HepG2 (cell line): ENCODE results near the gene LZTR1. TPM values are rescaled to one million over a fixed set of nuclear protein-coding genes. Genes with fewer than 3 reads are reported as not detected.

ENCODE experiments used
- BHLHE40 ChIP-seq: IDR thresholded peaks from 2 replicates; pipeline ENCODE4 v1.6.1; 2011; ENCODE audit warnings: low read length, improper control_type of control experiment
- CBX1 ChIP-seq: IDR thresholded peaks from one replicate; pipeline ENCODE4 v1.6.1; 2016; ENCODE audit warnings: antibody characterized with exemption, low read depth
- GABPB1 ChIP-seq: IDR thresholded peaks from 2 replicates; pipeline ENCODE4 v1.6.1; 2016; ENCODE audit warnings: mild to moderate bottlenecking, missing genetic modification reagents, moderate library complexity, missing compliant biosample characterization
- MAFG ChIP-seq: sonication (generic); formaldehyde crosslinking; IDR thresholded peaks from 2 replicates; pipeline ENCODE4 v1.5.1; 2020; ENCODE audit warnings: mild to moderate bottlenecking, missing genetic modification reagents
- NFYB ChIP-seq: sonication (generic); formaldehyde crosslinking; IDR thresholded peaks from 2 replicates; pipeline ENCODE4 v1.4.0; 2020; ENCODE audit warnings: missing genetic modification reagents
- NR2F1 ChIP-seq, 2 experiments: fragments of 450-650 bp in 1 of 2; formaldehyde crosslinking in 1 of 2; IDR thresholded peaks; 2 replicates each; pipeline versions ENCODE4 v1.5.0 to v1.6.1; 2016 to 2020; ENCODE audit warnings: mild to moderate bottlenecking in 1 of 2, missing compliant biosample characterization in 1 of 2, missing genetic modification reagents in 1 of 2, moderate library complexity in 1 of 2
- RBM39 ChIP-seq: fragments of 200-400 bp; formaldehyde crosslinking; IDR thresholded peaks from one replicate; pipeline ENCODE4 v1.6.1; 2018; ENCODE audit warnings: antibody characterized with exemption, mild to moderate bottlenecking, low read depth, low read length; ENCODE audit not compliant: poor library complexity, severe bottlenecking
- REPIN1 ChIP-seq: sonication (generic); formaldehyde crosslinking; IDR thresholded peaks from 2 replicates; pipeline ENCODE4 v1.8.0; 2022; ENCODE audit warnings: missing genetic modification reagents, low read depth, mild to moderate bottlenecking, borderline replicate concordance
- RFXAP ChIP-seq: sonication (generic); formaldehyde crosslinking; IDR thresholded peaks from 2 replicates; pipeline ENCODE4 v1.4.0; 2020; ENCODE audit warnings: missing genetic modification reagents, borderline replicate concordance
- SETDB1 ChIP-seq: sonication (generic); formaldehyde crosslinking; IDR thresholded peaks from 2 replicates; pipeline ENCODE4 v1.5.1; 2020; ENCODE audit warnings: missing genetic modification reagents, mild to moderate bottlenecking, borderline replicate concordance
- SIN3B ChIP-seq: fragments of 150-350 bp; IDR thresholded peaks from 2 replicates; pipeline ENCODE4 v1.6.1; 2014; ENCODE audit warnings: low read length
- SNAI1 ChIP-seq: sonication (generic); formaldehyde crosslinking; IDR thresholded peaks from 2 replicates; pipeline ENCODE4 v1.5.0; 2020; ENCODE audit warnings: mild to moderate bottlenecking, missing genetic modification reagents, borderline replicate concordance
- ZFP36L2 ChIP-seq: sonication (generic); formaldehyde crosslinking; IDR thresholded peaks from 2 replicates; pipeline ENCODE4 v1.4.0; 2020; ENCODE audit warnings: missing genetic modification reagents
- ZNF264 ChIP-seq: sonication (generic); formaldehyde crosslinking; IDR thresholded peaks from 2 replicates; pipeline ENCODE4 v1.4.0; 2020; ENCODE audit warnings: missing genetic modification reagents
- ZNF33A ChIP-seq: sonication (generic); formaldehyde crosslinking; IDR thresholded peaks from 2 replicates; pipeline ENCODE4 v1.5.1; 2020; ENCODE audit warnings: missing genetic modification reagents, mild to moderate bottlenecking, moderate library complexity, borderline replicate concordance
- ZNF496 ChIP-seq: sonication (generic); formaldehyde crosslinking; IDR thresholded peaks from 2 replicates; pipeline ENCODE4 v1.8.1; 2023; ENCODE audit warnings: mild to moderate bottlenecking, moderate library complexity, missing genetic modification reagents; ENCODE audit not compliant: insufficient replicate concordance
- ZNF530 ChIP-seq: sonication (generic); formaldehyde crosslinking; IDR thresholded peaks from 2 replicates; pipeline ENCODE4 v1.5.0; 2020; ENCODE audit warnings: low read depth, mild to moderate bottlenecking, missing genetic modification reagents
- polyA plus RNA-seq, 8 experiments: library from polyadenylated mRNA; depleted of rRNA in 3 of 8; stranded (reverse) in 7 of 8; unstranded in 1 of 8; fragments of >200 nt; fragmentation: Illumina TruSeq in 4 of 8; extraction: Trizol in 4 of 8; gene quantifications; 2 replicates each; pipeline versions ENCODE4 v1.2.1 to v1.2.3, GENCODE V29; 2011 to 2016; ENCODE audit warnings: low read depth in 4 of 8, missing spikeins in 1 of 8, mixed read lengths in 1 of 8; ENCODE audit not compliant: insufficient read depth in 1 of 8
- total RNA-seq, 5 experiments: library from RNA; depleted of rRNA; stranded (reverse); fragments of >200 nt; fragmentation: Illumina TruSeq; extraction: Trizol; gene quantifications; 2 replicates each; pipeline ENCODE4 v1.2.3, GENCODE V29; 2016; ENCODE audit warnings: low read depth in 1 of 5
- TF ChIP-seq, protein P1 (sequence below), 2 experiments: IDR thresholded peaks; 2 replicates each; pipeline ENCODE4 v1.6.1; 2011 to 2012; ENCODE audit warnings: low read length in 2 of 2, borderline replicate concordance in 1 of 2, low read depth in 1 of 2, mild to moderate bottlenecking in 1 of 2, moderate library complexity in 1 of 2
- TF ChIP-seq, protein P2 (sequence below): sonication (generic); formaldehyde crosslinking; IDR thresholded peaks from 2 replicates; pipeline ENCODE4 v1.4.0; 2020; ENCODE audit warnings: low read depth, mild to moderate bottlenecking, missing genetic modification reagents
- TF ChIP-seq, protein P3 (sequence below): sonication (generic); formaldehyde crosslinking; IDR thresholded peaks from 2 replicates; pipeline ENCODE4 v1.4.0; 2020; ENCODE audit warnings: missing genetic modification reagents
- TF ChIP-seq, protein P4 (sequence below): sonication (generic); formaldehyde crosslinking; IDR thresholded peaks from 2 replicates; pipeline ENCODE4 v1.5.0; 2020; ENCODE audit warnings: missing genetic modification reagents
- TF ChIP-seq, protein P5 (sequence below): sonication (generic); formaldehyde crosslinking; IDR thresholded peaks from 2 replicates; pipeline ENCODE4 v1.5.1; 2020; ENCODE audit warnings: missing genetic modification reagents, mild to moderate bottlenecking, borderline replicate concordance

Gene LZTR1
- total and polyA plus RNA-seq, 2 of the 13 experiments (the other 11 are each of a cell fraction or from before 2014, with no cell fraction given) = 21.8 to 22.4 TPM

DNA sequence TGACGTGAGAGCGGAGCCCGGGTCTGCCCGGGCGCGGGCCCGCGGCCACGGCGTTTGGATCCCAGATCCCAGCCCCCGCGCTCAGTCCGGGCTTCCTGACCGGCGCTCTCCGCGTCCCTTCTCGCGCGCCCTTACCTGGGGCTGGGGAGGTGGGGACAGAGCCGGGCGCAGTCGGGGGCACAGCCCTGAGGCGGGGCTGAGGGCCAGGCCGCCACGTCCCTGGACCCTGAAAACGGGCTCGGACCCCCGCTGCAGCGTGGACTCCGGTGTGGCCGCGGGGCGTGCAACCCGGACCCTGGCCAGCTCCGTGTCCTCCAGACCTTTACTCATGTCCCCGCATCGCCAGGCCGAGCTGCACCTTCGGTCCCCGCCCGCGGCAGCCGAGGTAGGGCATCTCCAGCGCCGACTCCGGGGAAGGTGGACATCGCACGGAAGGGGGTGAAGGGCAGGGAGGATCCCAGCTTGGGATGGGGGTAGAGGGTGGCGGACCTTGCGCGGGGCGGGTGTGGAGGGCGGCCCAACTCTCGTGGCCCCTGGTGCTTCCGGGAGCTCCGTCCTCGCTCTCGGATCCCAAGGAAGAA lies 24.9 kb upstream of the LZTR1 start (continued):
- TF ChIP-seq RFXAP = no peak
- no peak; the same call in 1 of the 2 replicates for TF ChIP-seq GABPB1 (CRISPR knock-in tag)
- no peak for TF ChIP-seq NFYB (CRISPR knock-in tag)
- TF ChIP-seq, protein P1, sequence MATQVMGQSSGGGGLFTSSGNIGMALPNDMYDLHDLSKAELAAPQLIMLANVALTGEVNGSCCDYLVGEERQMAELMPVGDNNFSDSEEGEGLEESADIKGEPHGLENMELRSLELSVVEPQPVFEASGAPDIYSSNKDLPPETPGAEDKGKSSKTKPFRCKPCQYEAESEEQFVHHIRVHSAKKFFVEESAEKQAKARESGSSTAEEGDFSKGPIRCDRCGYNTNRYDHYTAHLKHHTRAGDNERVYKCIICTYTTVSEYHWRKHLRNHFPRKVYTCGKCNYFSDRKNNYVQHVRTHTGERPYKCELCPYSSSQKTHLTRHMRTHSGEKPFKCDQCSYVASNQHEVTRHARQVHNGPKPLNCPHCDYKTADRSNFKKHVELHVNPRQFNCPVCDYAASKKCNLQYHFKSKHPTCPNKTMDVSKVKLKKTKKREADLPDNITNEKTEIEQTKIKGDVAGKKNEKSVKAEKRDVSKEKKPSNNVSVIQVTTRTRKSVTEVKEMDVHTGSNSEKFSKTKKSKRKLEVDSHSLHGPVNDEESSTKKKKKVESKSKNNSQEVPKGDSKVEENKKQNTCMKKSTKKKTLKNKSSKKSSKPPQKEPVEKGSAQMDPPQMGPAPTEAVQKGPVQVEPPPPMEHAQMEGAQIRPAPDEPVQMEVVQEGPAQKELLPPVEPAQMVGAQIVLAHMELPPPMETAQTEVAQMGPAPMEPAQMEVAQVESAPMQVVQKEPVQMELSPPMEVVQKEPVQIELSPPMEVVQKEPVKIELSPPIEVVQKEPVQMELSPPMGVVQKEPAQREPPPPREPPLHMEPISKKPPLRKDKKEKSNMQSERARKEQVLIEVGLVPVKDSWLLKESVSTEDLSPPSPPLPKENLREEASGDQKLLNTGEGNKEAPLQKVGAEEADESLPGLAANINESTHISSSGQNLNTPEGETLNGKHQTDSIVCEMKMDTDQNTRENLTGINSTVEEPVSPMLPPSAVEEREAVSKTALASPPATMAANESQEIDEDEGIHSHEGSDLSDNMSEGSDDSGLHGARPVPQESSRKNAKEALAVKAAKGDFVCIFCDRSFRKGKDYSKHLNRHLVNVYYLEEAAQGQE (IDR thresholded peaks at IDR 0.05; ENCODE audit: borderline replicate concordance in 1 of 2, low read depth in 1 of 2, low read length in 2 of 2) = no peak
- TF ChIP-seq ZNF264 (CRISPR knock-in tag) = 0 out of 2 replicates have a peak, but pooled peaks have one; percentile 19
- TF ChIP-seq NR2F1 (CRISPR knock-in tag; IDR thresholded peaks at IDR 0.05) = no peak
- TF ChIP-seq ZNF530 (CRISPR knock-in tag) = no peak
- TF ChIP-seq REPIN1 (CRISPR knock-in tag) = peak; percentile 50; the same call in 1 of the 2 replicates
- TF ChIP-seq, protein P2, sequence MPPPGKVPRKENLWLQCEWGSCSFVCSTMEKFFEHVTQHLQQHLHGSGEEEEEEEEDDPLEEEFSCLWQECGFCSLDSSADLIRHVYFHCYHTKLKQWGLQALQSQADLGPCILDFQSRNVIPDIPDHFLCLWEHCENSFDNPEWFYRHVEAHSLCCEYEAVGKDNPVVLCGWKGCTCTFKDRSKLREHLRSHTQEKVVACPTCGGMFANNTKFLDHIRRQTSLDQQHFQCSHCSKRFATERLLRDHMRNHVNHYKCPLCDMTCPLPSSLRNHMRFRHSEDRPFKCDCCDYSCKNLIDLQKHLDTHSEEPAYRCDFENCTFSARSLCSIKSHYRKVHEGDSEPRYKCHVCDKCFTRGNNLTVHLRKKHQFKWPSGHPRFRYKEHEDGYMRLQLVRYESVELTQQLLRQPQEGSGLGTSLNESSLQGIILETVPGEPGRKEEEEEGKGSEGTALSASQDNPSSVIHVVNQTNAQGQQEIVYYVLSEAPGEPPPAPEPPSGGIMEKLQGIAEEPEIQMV (CRISPR knock-in tag) = peak; percentile 66; the same call in 1 of the 2 replicates
- TF ChIP-seq ZFP36L2 (CRISPR knock-in tag) = no peak
- TF ChIP-seq SIN3B = no peak
- no peak for TF ChIP-seq ZNF496 (CRISPR knock-in tag)
- no peak for TF ChIP-seq SNAI1
- TF ChIP-seq MAFG (CRISPR knock-in tag) = no peak
- no peak for TF ChIP-seq RBM39
- TF ChIP-seq, protein P3, sequence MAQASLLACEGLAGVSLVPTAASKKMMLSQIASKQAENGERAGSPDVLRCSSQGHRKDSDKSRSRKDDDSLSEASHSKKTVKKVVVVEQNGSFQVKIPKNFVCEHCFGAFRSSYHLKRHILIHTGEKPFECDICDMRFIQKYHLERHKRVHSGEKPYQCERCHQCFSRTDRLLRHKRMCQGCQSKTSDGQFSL = no peak
- TF ChIP-seq BHLHE40 = no peak
- TF ChIP-seq SETDB1 (CRISPR knock-in tag) = no peak
- TF ChIP-seq, protein P4, sequence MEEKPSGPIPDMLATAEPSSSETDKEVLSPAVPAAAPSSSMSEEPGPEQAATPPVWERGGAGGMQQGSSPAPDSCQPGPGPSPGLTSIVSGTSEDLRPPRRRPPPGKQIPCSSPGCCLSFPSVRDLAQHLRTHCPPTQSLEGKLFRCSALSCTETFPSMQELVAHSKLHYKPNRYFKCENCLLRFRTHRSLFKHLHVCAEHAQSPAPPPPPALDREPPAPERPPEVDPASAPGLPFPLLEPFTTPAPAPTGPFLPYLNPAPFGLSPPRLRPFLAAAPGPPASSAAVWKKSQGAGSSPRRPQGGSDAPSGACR (CRISPR knock-in tag) = 0 out of 2 replicates have a peak, but pooled peaks have one; percentile 46
- TF ChIP-seq, protein P5, sequence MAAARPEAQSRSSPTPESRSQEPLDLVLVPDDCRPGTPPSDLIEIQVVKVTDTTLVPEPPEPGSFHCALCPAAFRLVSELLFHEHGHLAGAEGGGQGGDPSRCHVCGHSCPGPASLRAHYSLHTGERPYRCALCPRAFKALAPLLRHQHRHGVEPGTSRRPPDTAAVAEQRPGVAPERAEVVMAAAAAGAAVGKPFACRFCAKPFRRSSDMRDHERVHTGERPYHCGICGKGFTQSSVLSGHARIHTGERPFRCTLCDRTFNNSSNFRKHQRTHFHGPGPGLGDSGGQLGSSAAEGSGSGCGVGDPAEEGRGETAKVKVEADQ (CRISPR knock-in tag) = peak; percentile 91
- TF ChIP-seq CBX1 = no peak
- no peak for TF ChIP-seq ZNF33A (CRISPR knock-in tag)
